Tibial nerve (tissue), 4 donors: Measurements from ENCODE around the gene SART3.

Source experiments
- CTCF ChIP-seq, 5 experiments: fragments of 200-600 bp in 3 of 5; fragments of 450-650 bp in 2 of 5; sonication (generic) in 3 of 5; IDR thresholded peaks; one replicate each; pipeline ENCODE4 v1.5.1; 2016 to 2019; ENCODE audit warnings: antibody characterized with exemption in 5 of 5, mild to moderate bottlenecking in 3 of 5, moderate library complexity in 2 of 5
- EP300 ChIP-seq, 2 donors: sonication (generic); formaldehyde crosslinking; IDR thresholded peaks; one replicate each; pipeline ENCODE4 v1.6.1; 2017; ENCODE audit warnings: antibody characterized with exemption in 2 of 2, mild to moderate bottlenecking in 1 of 2
- POLR2A ChIP-seq, 2 donors: fragments of 450-650 bp; IDR thresholded peaks; one replicate each; pipeline ENCODE4 v1.6.1; 2017; ENCODE audit warnings: antibody characterized with exemption in 2 of 2, mild to moderate bottlenecking in 2 of 2, moderate library complexity in 2 of 2

GRCh38 chr12:108509806-108510205 lies 51.2 kb downstream of the SART3 start:
- TF ChIP-seq CTCF (IDR thresholded peaks at IDR 0.05) (no peak), EP300 (IDR thresholded peaks at IDR 0.05) (no peak), POLR2A (IDR thresholded peaks at IDR 0.05) (no peak)
